Measurements from ENCODE around the gene FRMD1.

FRMD1 gene

DNA sequence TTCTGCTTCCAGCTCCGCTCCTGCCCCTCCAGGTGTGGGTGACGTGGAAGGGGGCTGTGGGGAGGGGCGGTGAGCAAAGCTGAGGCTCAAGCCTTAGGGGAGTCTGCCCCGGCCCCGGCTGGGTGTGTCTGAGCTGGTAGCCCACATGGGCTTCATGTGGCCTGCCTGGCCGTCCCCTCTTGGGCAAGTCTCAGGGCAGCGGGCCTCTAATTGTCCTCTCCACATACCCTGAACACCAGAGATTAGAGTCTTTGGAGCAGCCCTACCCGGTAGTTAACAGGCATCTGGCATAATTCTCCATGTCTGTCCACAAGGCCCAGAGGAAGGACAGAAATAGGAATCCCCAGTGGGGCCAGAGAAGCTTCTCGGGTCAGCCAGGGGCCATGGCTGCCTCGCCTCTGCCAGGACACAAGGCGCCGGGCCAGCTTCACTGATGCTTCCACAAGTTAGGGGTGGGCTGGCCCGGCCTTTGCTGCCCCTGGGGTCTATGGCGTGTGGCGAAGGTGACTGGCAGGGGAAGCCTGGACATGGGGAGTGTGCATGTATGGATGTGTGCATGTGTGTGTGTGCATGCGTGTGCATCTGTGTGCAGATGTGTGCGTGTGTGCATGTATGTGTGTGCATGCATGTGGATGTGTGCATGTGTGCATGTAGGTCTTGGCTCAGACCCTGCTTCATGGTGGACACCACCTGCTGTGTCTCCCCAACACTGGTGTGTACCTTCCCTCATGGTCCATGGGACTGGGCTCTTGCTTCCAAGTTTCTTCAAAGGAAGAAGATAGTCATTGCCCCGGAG, 24.0 kb downstream of the FRMD1 start:
- Histone ChIP-seq H3K9me3 (ENCODE audit: control insufficient read depth, insufficient read depth, low read length) (no peaks in the 10 kb centered on the region), H3K4me3 (ENCODE audit: low read length) (no peak overlapping the region), H3K27ac (ENCODE audit: low read length) (no peak overlapping the region), H3K4me1 (ENCODE audit: control insufficient read depth, insufficient read depth, low read length) (no peaks in the 10 kb centered on the region; the same call in 1 of the 2 replicates), H3K36me3 (ENCODE audit: control insufficient read depth, insufficient read depth, low read length) (no peaks in the 10 kb centered on the region), H3K27me3 (ENCODE audit: control insufficient read depth, insufficient read depth, low read length) (no peaks in the 10 kb centered on the region)
- WGBS (ENCODE audit: insufficient coverage, insufficient read length): no CpG with 5 or more reads among the region's 18 CpGs
- no peak for DNase-seq (ENCODE audit: low read depth, low spot score)

DNA sequence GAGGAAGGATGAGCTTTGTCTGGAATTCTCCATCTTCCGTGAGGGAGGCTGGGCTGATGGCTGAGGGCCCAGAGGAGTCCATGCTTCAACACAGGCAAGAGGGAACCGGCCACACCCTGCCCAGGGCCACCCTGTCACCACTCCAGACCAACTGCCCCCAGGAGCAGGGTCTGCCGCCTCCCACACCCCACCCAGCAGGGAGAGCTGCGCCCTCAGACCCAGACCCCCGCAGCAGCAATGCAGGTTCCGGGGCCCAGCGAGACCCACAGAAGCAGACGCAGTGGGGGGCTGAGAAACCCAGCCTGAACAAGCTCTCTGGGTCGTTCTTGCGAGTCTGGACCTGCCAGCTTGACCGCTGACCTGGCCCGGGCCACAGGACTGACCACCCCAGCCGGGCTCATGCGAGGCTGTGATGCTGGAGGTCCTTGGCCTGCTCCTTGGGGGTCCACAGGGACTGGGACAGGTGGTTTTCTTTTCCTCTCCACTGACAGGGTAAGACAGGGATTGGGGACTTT, 25.0 kb downstream of the FRMD1 start:
- Histone ChIP-seq H3K4me3 (ENCODE audit: low read length) (no peak overlapping the region), H3K27ac (ENCODE audit: low read length) (no peak overlapping the region), H3K9me3 (ENCODE audit: control insufficient read depth, insufficient read depth, low read length) (no peaks in the 10 kb centered on the region), H3K36me3 (ENCODE audit: control insufficient read depth, insufficient read depth, low read length) (no peaks in the 10 kb centered on the region), H3K4me1 (ENCODE audit: control insufficient read depth, insufficient read depth, low read length) (no peaks in the 10 kb centered on the region; the same call in 1 of the 2 replicates), H3K27me3 (ENCODE audit: control insufficient read depth, insufficient read depth, low read length) (no peaks in the 10 kb centered on the region)
- no peak for DNase-seq (ENCODE audit: low read depth, low spot score)
- no CpG with 5 or more reads among the region's 14 CpGs for WGBS (ENCODE audit: insufficient coverage, insufficient read length)

DNA sequence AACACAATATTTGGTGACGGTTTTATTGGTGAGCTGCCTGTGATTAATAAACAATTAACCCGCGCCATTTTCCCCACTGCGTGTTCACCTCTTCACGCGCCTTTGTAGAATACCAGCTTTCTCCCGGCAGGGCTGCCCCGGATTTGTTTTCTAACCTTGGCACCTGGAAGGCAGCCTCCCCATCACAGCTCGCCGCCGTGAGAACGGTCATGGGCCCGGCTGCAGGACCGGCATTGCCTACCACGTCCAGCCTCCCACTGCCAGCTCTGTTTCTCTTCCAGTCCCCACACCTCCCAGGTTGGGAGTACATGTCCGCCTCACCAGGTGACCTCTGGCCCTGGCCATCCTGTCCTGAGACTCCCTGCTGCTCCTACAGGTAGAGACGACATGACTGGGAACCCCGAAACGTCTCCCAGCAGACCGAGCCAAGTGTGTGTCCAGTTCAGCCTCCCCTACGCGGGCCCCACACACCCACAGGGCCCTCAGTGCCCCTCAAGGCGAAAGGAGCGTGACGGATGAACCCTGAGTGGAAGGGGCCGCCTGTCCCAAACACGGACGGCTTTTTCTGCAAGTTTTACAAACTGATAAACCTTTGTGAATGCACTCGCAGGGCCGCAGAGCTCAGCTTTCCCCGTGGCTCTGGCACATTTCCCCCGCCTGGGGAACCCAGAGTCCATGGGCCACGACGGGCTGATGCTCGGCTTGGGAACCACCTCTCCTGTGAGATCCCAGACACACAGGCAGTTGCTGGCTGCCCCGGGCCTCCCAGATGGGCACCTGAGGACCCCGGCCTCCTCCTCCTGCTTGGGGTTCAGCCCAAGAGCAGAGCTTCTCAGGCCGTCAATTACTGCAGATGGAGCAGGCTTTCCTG, 25.7 kb downstream of the FRMD1 start:
- Histone ChIP-seq H3K36me3 (ENCODE audit: control insufficient read depth, insufficient read depth, low read length) (no peaks in the 10 kb centered on the region), H3K4me3 (ENCODE audit: low read length) (no peak overlapping the region), H3K9me3 (ENCODE audit: control insufficient read depth, insufficient read depth, low read length) (no peaks in the 10 kb centered on the region), H3K27ac (ENCODE audit: low read length) (no peak overlapping the region), H3K4me1 (ENCODE audit: control insufficient read depth, insufficient read depth, low read length) (no peaks in the 10 kb centered on the region; the same call in 1 of the 2 replicates), H3K27me3 (ENCODE audit: control insufficient read depth, insufficient read depth, low read length) (no peaks in the 10 kb centered on the region)
- no CpG with 5 or more reads among the region's 38 CpGs for WGBS (ENCODE audit: insufficient coverage, insufficient read length)
- DNase-seq (ENCODE audit: low read depth, low spot score): no peak

DNA sequence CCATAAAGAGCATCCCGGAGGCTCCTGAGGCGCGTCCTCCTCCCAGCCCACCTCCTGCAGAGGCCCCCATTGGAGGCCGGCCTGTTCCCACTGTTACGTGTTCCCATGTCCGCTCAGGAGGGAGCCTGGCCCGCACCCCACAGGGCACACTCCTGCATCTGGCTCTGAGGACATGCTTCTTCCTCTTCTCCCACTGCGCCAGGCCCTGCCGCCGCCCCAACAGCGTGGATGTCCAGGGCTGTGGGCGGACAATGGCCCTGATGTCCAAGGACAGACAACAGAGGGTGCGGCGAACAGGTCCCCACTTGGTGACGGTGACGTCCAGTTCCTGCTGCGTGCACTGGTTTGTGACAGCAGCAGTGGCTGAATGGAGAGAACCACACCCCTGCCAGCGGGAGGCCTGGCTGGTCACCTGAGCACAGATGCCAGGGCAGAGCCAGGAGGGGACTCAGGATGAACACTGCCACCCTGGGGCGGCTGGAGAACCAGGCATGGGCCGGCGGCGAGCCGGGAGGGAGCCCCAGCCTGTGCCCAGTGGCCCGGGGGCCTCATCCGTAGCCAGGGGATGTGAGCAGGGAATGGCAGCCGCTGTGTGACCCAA, 26.6 kb downstream of the FRMD1 start:
- H3K9me3 ChIP-seq (ENCODE audit: control insufficient read depth, insufficient read depth, low read length): no peaks in the 10 kb centered on the region
- H3K27me3 ChIP-seq (ENCODE audit: control insufficient read depth, insufficient read depth, low read length): no peaks in the 10 kb centered on the region
- H3K36me3 ChIP-seq (ENCODE audit: control insufficient read depth, insufficient read depth, low read length): no peaks in the 10 kb centered on the region
- no peak for DNase-seq (ENCODE audit: low read depth, low spot score)
- no peak overlapping the region for H3K27ac ChIP-seq (ENCODE audit: low read length)
- H3K4me3 ChIP-seq (ENCODE audit: low read length): no peak overlapping the region
- H3K4me1 ChIP-seq (ENCODE audit: control insufficient read depth, insufficient read depth, low read length): no peaks in the 10 kb centered on the region; the same call in 1 of the 2 replicates
- WGBS (ENCODE audit: insufficient coverage, insufficient read length): no CpG with 5 or more reads among the region's 26 CpGs

DNA sequence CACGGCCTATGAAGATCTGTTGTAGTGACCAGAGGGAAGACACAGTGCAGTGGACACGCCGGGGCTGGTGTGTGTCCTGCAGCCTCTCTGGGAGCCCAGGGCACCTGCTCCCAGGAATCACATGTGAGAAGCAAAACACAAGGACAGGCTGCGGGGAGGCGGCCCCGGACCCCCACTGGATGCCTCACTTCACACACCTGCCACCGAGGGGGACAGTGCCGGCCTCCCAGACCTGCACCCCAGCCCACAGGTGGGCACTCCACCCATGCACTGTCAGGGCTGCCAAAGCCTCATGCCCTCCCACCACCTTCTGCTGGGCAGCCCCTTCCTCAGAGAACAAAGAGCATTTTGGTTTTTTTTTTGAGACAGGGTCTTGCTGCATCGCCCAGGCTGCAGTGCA, 27.4 kb downstream of the FRMD1 start:
- Histone ChIP-seq H3K27me3 (ENCODE audit: control insufficient read depth, insufficient read depth, low read length) (no peaks in the 10 kb centered on the region), H3K27ac (ENCODE audit: low read length) (no peak overlapping the region), H3K9me3 (ENCODE audit: control insufficient read depth, insufficient read depth, low read length) (no peaks in the 10 kb centered on the region), H3K4me3 (ENCODE audit: low read length) (no peak overlapping the region), H3K36me3 (ENCODE audit: control insufficient read depth, insufficient read depth, low read length) (no peaks in the 10 kb centered on the region), H3K4me1 (ENCODE audit: control insufficient read depth, insufficient read depth, low read length) (no peaks in the 10 kb centered on the region; the same call in 1 of the 2 replicates)
- no CpG with 5 or more reads among the region's 9 CpGs for WGBS (ENCODE audit: insufficient coverage, insufficient read length)
- no peak for DNase-seq (ENCODE audit: low read depth, low spot score)

DNA sequence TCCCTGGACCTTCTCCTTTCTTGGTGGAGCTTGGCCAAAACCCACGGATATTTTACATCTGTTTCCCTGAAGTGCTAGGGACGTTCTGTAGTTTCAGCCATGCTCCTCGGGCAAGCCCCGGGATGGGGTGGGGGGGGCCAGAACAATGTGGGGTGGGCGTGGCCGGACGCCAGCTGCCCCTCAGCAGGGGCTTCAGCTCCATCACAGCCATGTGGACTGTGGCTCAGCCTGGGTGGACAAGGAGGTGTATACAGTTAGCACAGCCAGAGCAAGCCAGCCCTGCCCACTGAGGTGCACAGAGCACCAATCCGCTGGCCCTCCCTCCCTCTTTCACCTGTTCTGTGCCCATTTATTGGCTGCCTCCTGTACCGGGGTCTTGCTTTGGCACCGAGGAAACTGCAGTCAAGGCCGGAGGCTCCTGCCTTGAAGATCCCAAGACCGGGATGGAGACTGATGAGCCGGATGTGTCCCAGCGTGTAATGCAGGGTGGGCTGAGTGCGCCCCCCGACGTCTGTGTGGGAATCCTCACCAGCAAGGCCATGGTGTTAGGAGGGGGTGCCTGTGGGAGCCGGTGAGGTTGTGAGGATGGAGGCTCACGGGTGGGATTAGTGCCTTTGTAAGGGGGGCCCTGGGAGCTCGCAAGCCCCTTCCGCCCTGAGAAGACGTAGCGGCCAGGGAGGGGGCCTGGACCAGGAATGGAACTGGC, 28.0 kb downstream of the FRMD1 start:
- Histone ChIP-seq H3K36me3 (ENCODE audit: control insufficient read depth, insufficient read depth, low read length) (no peaks in the 10 kb centered on the region), H3K27me3 (ENCODE audit: control insufficient read depth, insufficient read depth, low read length) (no peaks in the 10 kb centered on the region), H3K4me1 (ENCODE audit: control insufficient read depth, insufficient read depth, low read length) (no peaks in the 10 kb centered on the region; the same call in 1 of the 2 replicates), H3K4me3 (ENCODE audit: low read length) (no peak overlapping the region), H3K9me3 (ENCODE audit: control insufficient read depth, insufficient read depth, low read length) (no peaks in the 10 kb centered on the region), H3K27ac (ENCODE audit: low read length) (no peak overlapping the region)
- no CpG with 5 or more reads among the region's 23 CpGs for WGBS (ENCODE audit: insufficient coverage, insufficient read length)
- no peak for DNase-seq (ENCODE audit: low read depth, low spot score)

DNA sequence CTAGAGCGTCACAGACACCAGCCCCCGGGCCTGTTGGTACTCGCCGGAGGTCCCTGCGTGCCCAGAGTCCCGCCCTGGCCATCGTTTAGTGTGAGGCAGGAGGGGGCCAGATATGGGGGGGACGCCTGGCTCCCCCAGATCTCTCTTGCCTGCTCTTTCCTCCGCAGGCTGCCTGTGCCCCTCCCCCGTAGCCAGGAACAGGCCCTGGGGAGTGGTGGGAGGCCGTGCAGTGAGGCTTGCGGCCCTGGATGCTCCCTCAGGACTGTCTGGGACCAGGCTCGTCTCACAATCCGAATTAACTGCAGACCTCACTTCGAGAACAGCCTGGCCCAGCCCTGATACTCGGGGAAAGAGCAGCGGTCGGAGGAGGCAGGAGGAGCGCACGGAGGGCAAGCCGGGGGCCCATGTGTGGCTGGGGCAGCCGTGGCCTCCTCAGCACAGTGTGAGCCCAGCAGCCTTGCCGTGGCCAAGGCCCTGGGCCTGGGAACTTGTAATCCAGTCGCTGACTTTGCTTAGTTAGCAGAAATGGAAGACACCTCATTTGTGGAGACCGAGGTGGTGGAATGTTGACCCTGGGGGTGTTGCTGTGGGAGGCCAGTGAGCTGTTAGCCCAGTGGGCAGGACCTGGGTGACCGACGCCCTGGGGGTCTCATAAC, 28.7 kb downstream of the FRMD1 start:
- H3K4me1 ChIP-seq (ENCODE audit: control insufficient read depth, insufficient read depth, low read length): no peaks in the 10 kb centered on the region; the same call in 1 of the 2 replicates
- DNase-seq (ENCODE audit: low read depth, low spot score): no peak
- no CpG with 5 or more reads among the region's 27 CpGs for WGBS (ENCODE audit: insufficient coverage, insufficient read length)

DNA sequence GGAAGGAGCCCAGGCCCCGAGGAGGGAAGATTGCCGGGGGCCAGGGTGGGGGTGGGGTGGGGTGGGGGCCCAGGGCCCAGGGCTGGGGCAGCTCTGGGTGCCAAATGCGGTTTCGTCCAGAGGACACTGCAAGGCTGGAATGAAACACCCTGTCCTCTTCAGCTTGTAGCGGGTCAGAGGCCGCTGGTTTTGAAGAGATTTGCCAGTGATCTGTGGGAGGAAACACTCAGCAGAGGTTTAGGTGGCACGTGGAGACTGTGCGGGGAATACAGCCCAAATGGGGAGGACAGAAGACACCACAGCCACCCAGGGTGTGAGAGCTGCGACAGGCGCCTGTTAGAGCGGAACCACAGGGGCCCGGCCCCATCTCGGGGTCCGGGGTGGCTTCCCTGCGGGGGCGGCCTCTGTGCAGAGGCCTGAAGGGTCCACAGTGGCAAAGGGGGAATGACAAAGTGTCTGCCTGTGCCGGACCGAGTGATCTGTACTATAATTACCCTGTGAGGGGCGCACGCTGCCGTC, 29.2 kb downstream of the FRMD1 start:
- H3K9me3 ChIP-seq (ENCODE audit: control insufficient read depth, insufficient read depth, low read length): no peaks in the 10 kb centered on the region
- no peaks in the 10 kb centered on the region for H3K36me3 ChIP-seq (ENCODE audit: control insufficient read depth, insufficient read depth, low read length)
- no peak overlapping the region for H3K4me3 ChIP-seq (ENCODE audit: low read length)
- DNase-seq (ENCODE audit: low read depth, low spot score): no peak
- no CpG with 5 or more reads among the region's 21 CpGs for WGBS (ENCODE audit: insufficient coverage, insufficient read length)
- H3K27me3 ChIP-seq (ENCODE audit: control insufficient read depth, insufficient read depth, low read length): no peaks in the 10 kb centered on the region
- H3K4me1 ChIP-seq (ENCODE audit: control insufficient read depth, insufficient read depth, low read length): no peaks in the 10 kb centered on the region; the same call in 1 of the 2 replicates
- H3K27ac ChIP-seq (ENCODE audit: low read length): no peak overlapping the region

More for the DNA sequence above, 28.7 kb downstream of the FRMD1 start:
- Histone ChIP-seq H3K9me3 (ENCODE audit: control insufficient read depth, insufficient read depth, low read length) (no peaks in the 10 kb centered on the region), H3K4me3 (ENCODE audit: low read length) (no peak overlapping the region), H3K36me3 (ENCODE audit: control insufficient read depth, insufficient read depth, low read length) (no peaks in the 10 kb centered on the region), H3K27ac (ENCODE audit: low read length) (no peak overlapping the region), H3K27me3 (ENCODE audit: control insufficient read depth, insufficient read depth, low read length) (no peaks in the 10 kb centered on the region)

DNA sequence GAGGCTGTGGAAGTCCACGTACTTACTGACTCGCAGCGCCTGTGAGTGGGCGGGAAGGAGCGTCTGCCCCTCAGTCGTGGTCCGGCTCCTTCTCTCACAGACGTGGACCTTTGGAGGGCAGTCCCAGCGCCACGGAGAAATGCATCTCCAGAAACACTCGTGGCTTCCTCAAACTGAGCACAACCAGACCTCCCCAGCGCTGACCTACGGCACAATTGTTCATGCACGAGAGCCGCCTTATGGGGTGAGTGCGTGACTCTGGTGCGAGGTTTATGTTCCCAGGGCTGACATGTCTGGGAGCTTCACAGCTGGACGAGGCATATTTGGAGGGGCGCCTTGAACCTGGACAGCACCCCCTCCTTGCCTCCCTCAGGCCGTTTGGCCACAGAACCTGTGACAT, 29.7 kb downstream of the FRMD1 start:
- Histone ChIP-seq H3K27ac (ENCODE audit: low read length) (no peak overlapping the region), H3K27me3 (ENCODE audit: control insufficient read depth, insufficient read depth, low read length) (no peaks in the 10 kb centered on the region), H3K36me3 (ENCODE audit: control insufficient read depth, insufficient read depth, low read length) (no peaks in the 10 kb centered on the region), H3K4me1 (ENCODE audit: control insufficient read depth, insufficient read depth, low read length) (no peaks in the 10 kb centered on the region; the same call in 1 of the 2 replicates), H3K9me3 (ENCODE audit: control insufficient read depth, insufficient read depth, low read length) (no peaks in the 10 kb centered on the region), H3K4me3 (ENCODE audit: low read length) (no peak overlapping the region)
- no peak for DNase-seq (ENCODE audit: low read depth, low spot score)
- no CpG with 5 or more reads among the region's 20 CpGs for WGBS (ENCODE audit: insufficient coverage, insufficient read length)
